GM12865 (cell line): ENCODE measurements around the gene CCL16.

Experiments used
- DNase-seq: peaks from one replicate; pipeline ENCODE4 v3.0.0; 2010; ENCODE audit warnings: low read depth
- H3K4me3 ChIP-seq: 2 replicates; pipeline ENCODE4 v1.5.1; 2011; ENCODE audit warnings: mild to moderate bottlenecking, low read depth, low read length, control low read depth
- TF ChIP-seq, protein P1 (sequence below): IDR thresholded peaks from 2 replicates; pipeline ENCODE4 v1.5.1; 2011; ENCODE audit warnings: low read length, control low read depth, low read depth, inconsistent platforms; ENCODE audit not compliant: insufficient read depth; ENCODE audit errors: missing control alignments

The CCL16 gene

DNA sequence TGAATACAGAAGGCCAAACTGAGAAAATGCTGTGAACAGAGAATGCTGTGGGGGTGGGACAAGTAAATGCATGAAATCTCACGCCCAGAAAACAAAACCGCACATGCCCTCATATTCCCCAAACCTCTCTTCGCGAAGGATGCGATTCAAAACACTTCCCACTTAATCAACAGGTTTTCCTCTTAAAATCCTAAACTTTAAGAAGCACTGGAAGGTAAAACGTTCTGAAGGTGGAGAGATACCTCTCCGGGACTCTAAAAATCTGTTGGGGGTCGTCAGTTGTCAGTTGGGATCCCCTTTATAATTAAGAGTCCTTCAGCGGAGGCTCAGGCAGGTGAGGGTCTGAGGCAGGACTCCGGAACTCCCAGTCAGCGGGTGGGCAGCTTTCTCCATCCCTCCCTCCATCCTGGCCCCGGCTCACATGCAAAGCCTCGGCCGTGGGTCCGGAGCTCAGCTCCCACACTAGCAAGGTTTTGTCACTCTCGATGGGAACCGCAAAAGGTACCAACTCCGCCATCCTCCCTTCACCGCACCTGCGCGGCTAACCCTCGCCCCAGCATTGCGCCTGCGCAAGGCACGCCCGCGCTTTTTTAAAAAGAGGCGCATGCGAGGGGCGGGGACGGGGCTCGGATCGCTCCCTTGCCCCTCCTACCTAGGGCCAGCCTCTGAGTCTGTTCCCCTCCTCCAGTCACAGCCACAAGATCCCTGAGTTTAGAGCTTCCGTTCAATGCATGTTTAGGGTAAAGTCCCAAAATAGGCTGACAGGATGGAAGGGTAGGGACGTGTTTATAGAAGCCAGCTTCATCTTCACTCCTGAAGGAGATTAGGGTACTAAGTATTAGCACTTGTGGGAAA, 50.9 kb downstream of the CCL16 start, which contains the start of gene RDM1:
Gene RDM1, minus strand, starts transcription at position 563 of the 855 bp plus-strand sequence. Its CDS starts 46 bp downstream, at position 517.
- H3K4me3 ChIP-seq, result peak within 1 kb of the TSS; percentile 78
- TF ChIP-seq, protein P1, sequence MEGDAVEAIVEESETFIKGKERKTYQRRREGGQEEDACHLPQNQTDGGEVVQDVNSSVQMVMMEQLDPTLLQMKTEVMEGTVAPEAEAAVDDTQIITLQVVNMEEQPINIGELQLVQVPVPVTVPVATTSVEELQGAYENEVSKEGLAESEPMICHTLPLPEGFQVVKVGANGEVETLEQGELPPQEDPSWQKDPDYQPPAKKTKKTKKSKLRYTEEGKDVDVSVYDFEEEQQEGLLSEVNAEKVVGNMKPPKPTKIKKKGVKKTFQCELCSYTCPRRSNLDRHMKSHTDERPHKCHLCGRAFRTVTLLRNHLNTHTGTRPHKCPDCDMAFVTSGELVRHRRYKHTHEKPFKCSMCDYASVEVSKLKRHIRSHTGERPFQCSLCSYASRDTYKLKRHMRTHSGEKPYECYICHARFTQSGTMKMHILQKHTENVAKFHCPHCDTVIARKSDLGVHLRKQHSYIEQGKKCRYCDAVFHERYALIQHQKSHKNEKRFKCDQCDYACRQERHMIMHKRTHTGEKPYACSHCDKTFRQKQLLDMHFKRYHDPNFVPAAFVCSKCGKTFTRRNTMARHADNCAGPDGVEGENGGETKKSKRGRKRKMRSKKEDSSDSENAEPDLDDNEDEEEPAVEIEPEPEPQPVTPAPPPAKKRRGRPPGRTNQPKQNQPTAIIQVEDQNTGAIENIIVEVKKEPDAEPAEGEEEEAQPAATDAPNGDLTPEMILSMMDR, result no peak
- DNase-seq, result peak; percentile 88

DNA sequence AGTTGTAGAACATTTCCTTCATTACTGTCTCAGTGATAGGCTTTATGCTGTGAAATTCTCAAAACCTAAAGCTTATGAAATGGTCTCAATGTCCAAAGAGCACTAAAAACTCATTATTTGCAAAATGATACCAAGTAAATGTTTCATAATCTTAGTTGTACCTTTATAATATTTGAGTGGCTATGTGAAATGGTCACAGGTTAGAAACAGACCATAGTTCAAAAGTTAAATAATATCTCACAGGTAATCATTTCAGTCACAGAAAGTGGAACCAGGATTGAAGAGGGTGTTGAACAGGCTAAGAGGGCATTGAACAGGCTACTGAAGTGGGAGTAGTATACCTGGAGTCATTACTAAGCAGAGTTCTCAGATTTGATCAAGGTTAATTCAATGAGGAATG, 53.6 kb downstream of the CCL16 start:
- no peak overlapping the region for H3K4me3 ChIP-seq
- DNase-seq, result no peak
- TF ChIP-seq, protein P1, result no peak
